GM12801 (cell line): ENCODE results near the gene CLCN2.

Experiments
- TF ChIP-seq, protein P1 (sequence below): IDR thresholded peaks from one replicate; pipeline ENCODE4 v1.5.1; 2011; ENCODE audit warnings: control low read depth; ENCODE audit not compliant: insufficient read length; ENCODE audit errors: extremely low read depth

The CLCN2 gene

GRCh38 chr3:184305577-184305976 lies 55.8 kb downstream of the CLCN2 start:
- TF ChIP-seq, protein P1, sequence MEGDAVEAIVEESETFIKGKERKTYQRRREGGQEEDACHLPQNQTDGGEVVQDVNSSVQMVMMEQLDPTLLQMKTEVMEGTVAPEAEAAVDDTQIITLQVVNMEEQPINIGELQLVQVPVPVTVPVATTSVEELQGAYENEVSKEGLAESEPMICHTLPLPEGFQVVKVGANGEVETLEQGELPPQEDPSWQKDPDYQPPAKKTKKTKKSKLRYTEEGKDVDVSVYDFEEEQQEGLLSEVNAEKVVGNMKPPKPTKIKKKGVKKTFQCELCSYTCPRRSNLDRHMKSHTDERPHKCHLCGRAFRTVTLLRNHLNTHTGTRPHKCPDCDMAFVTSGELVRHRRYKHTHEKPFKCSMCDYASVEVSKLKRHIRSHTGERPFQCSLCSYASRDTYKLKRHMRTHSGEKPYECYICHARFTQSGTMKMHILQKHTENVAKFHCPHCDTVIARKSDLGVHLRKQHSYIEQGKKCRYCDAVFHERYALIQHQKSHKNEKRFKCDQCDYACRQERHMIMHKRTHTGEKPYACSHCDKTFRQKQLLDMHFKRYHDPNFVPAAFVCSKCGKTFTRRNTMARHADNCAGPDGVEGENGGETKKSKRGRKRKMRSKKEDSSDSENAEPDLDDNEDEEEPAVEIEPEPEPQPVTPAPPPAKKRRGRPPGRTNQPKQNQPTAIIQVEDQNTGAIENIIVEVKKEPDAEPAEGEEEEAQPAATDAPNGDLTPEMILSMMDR = no peak

GRCh38 chr3:184300378-184300720 lies 61.1 kb downstream of the CLCN2 start:
- TF ChIP-seq, protein P1 = no peak

DNA sequence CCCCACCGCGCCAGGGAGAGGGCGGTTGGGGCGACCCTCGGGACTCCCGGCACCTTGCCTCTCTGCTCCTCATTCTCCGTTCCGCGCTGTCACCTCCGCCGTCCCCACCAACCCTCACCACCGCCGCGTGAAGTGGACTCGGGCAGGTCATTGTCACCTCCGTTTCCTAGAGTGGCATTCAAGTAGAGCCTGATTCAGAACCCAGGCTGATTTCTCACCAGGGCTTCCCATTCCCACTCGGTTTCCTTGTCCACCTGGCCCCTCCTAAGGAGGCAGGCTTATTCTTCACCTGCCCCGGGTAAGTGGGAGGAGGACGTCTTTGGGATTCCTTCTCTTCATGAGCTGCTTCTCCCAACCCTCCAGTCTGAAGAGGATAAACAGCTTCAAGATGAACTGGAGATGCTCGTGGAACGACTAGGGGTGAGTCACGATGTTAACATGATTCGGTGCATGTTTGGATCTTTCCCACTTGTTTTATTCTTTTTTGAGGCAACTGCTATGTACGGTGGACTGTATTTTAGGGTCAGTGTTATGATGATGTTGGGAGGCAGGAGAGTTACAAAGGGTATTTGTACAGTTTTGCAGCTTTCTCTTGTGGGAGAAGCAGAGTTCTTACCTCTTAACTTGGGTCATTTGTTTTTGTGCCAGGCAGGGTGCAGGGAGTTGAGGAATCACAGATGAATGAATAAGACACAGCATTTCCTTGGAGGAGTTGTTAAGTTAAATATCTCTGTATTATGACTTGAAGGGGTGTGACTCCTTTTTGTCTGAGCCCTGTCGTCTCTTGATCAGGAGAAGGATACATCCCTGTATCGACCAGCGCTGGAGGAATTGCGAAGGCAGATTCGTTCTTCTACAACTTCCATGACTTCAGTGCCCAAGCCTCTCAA lies 61.7 kb downstream of the CLCN2 start:
- TF ChIP-seq, protein P1 = no peak

DNA sequence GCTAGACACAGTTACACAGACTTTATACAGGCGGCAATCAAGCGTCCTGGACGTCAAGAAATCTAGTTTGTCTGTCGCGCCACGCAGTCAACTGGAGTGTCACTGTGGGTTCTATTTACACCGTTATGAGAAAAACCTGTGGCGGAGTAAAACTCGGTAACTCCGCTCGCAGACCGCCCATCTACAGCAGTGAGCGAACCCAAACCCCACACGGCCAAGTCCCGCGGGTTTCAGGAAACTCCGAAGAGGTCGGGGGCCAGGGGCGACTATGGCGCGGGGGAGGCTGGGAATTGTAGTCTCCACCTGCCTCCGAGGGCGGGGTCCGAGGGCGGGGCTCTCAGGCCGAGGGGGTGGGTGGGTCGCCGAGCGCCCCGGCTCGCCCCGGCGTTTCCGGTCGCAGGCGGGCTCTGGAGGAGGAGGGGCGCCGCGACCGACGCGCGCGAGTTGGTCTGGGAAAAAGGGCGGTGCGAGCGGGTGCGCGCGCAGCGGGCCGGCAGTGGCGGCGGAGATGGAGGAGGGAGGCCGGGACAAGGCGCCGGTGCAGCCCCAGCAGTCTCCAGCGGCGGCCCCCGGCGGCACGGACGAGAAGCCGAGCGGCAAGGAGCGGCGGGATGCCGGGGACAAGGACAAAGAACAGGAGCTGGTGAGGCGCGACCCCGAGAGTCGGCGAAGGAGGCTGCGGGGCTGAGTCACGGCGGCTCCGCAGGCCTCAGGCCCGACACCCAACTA lies 62.5 kb downstream of the CLCN2 start, which contains the start of gene PSMD2:
TSS of gene PSMD2 (plus strand) at position 483 of the 729 bp plus-strand sequence. CDS start at position 509, 26 bp downstream.
- TF ChIP-seq, protein P1 = no peak

GRCh38 chr3:184296616-184297015 lies 64.8 kb downstream of the CLCN2 start:
- TF ChIP-seq, protein P1 = no peak
